DND-41 (cell line): ENCODE measurements around the gene MEI1.

Experiments used
- ATAC-seq: fragments of 200-7000 bp; cut with Tn5 transposase; 3 replicates; pipeline ENCODE4 v1.9.1; 2021; ENCODE audit warnings: low read depth; ENCODE audit not compliant: insufficient read depth
- DNase-seq: peaks from one replicate; pipeline ENCODE4 v3.0.0-alpha.2; 2020
- H2AFZ ChIP-seq: 2 replicates; pipeline ENCODE4 v1.6.0; 2012; ENCODE audit warnings: low read depth, low read length
- H3K27ac ChIP-seq: 2 replicates; pipeline ENCODE4 v1.5.1; 2012; ENCODE audit warnings: low read length, inconsistent platforms
- H3K27me3 ChIP-seq: fragments of 200-600 bp; sonication (generic); 2 replicates; pipeline ENCODE4 v1.6.0; 2012; ENCODE audit warnings: low read length, mild to moderate bottlenecking, inconsistent platforms; ENCODE audit not compliant: insufficient read depth, poor library complexity
- H3K36me3 ChIP-seq: 2 replicates; pipeline ENCODE4 v1.5.1; 2012; ENCODE audit warnings: low read length, inconsistent platforms; ENCODE audit not compliant: insufficient read depth
- H3K4me1 ChIP-seq: 2 replicates; pipeline ENCODE4 v1.5.1; 2012; ENCODE audit warnings: mild to moderate bottlenecking, low read length; ENCODE audit not compliant: insufficient read depth
- H3K4me2 ChIP-seq: 2 replicates; pipeline ENCODE4 v1.6.0; 2012; ENCODE audit warnings: mild to moderate bottlenecking, moderate library complexity, low read length, inconsistent platforms; ENCODE audit not compliant: insufficient read depth
- H3K4me3 ChIP-seq, 2 experiments: fragments of 200-600 bp in 1 of 2; shearing (Covaris generic) in 1 of 2; 2 replicates each; pipeline ENCODE4 v1.5.1; 2012 to 2016; ENCODE audit warnings: inconsistent platforms in 2 of 2, low read length in 2 of 2, mild to moderate bottlenecking in 2 of 2, low read depth in 1 of 2, moderate library complexity in 1 of 2
- H3K79me2 ChIP-seq: 2 replicates; pipeline ENCODE4 v1.6.0; 2012; ENCODE audit warnings: low read length, inconsistent platforms; ENCODE audit not compliant: insufficient read depth
- H3K9ac ChIP-seq: 2 replicates; pipeline ENCODE4 v1.6.0; 2012; ENCODE audit warnings: low read depth, mild to moderate bottlenecking, inconsistent platforms, low read length, moderate library complexity
- H3K9me3 ChIP-seq: 2 replicates; pipeline ENCODE4 v1.5.1; 2012; ENCODE audit warnings: low read length, moderate library complexity, mild to moderate bottlenecking, inconsistent platforms; ENCODE audit not compliant: insufficient read depth, severe bottlenecking
- H4K20me1 ChIP-seq: 2 replicates; pipeline ENCODE4 v1.6.0; 2012; ENCODE audit warnings: low read length; ENCODE audit not compliant: insufficient read depth
- CTCF ChIP-seq: IDR thresholded peaks from 2 replicates; pipeline ENCODE4 v1.5.1; 2012; ENCODE audit warnings: borderline replicate concordance, low read length, moderate library complexity, mild to moderate bottlenecking; ENCODE audit not compliant: poor library complexity, severe bottlenecking; ENCODE audit errors: extremely low read depth
- EZH2 ChIP-seq: IDR thresholded peaks from 3 replicates; pipeline ENCODE4 v1.6.1; 2012; ENCODE audit warnings: borderline replicate concordance, low read depth, mild to moderate bottlenecking, moderate library complexity, low read length, inconsistent platforms; ENCODE audit not compliant: severe bottlenecking

MEI1 gene

GRCh38 chr22:41768430-41768829, 69.1 kb downstream of the MEI1 start:
- DNase-seq (no peak), ATAC-seq (no peak)
- H3K4me2 ChIP-seq: no peak overlapping the region
- H3K9ac ChIP-seq: no peak overlapping the region
- no peak overlapping the region for H3K4me3 ChIP-seq
- H2AFZ ChIP-seq: no peak overlapping the region
- no peaks in the 10 kb centered on the region for H3K4me1 ChIP-seq
- no peaks in the 10 kb centered on the region for H3K79me2 ChIP-seq
- no peak overlapping the region for H3K27ac ChIP-seq
- H3K27me3 ChIP-seq: no peaks in the 10 kb centered on the region
- TF ChIP-seq EZH2: no peak
- TF ChIP-seq CTCF: no peak
- no peaks in the 10 kb centered on the region for H3K36me3 ChIP-seq
- no peaks in the 10 kb centered on the region for H4K20me1 ChIP-seq
- no peaks in the 10 kb centered on the region for H3K9me3 ChIP-seq

GRCh38 chr22:41770715-41771468, 71.6 kb downstream of the MEI1 start:
- no peak overlapping the region for H2AFZ ChIP-seq
- H3K9ac ChIP-seq: no peak overlapping the region
- no peaks in the 10 kb centered on the region for H3K27me3 ChIP-seq
- no peak overlapping the region for H3K4me3 ChIP-seq
- no peak overlapping the region for H3K27ac ChIP-seq
- H4K20me1 ChIP-seq: no peaks in the 10 kb centered on the region
- no peaks in the 10 kb centered on the region for H3K9me3 ChIP-seq
- TF ChIP-seq CTCF: no peak
- no peak for TF ChIP-seq EZH2
- H3K4me1 ChIP-seq: no peaks in the 10 kb centered on the region
- DNase-seq (no peak), ATAC-seq (no peak)
- H3K36me3 ChIP-seq: no peaks in the 10 kb centered on the region
- no peaks in the 10 kb centered on the region for H3K79me2 ChIP-seq
- H3K4me2 ChIP-seq: no peak overlapping the region

DNA sequence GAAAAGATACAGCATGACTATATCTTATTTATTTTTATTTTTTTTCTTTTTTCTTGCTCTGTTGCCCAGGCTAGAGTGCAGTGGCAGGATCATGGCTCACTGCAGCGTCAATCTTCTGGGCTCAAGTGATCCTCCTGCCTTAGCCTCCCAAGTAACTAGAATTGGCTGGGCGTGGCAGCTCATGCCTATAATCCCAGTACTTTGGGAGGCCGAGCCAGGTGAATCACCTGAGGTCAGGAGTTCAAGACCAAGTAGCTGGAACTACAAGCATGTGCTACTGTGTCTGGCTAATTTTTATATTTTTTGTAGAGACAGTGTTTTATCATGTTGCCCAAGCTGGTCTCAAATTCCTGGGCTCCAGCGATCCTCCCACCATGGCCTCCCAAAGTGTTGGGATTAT, 72.9 kb downstream of the MEI1 start:
- Histone ChIP-seq H3K4me1 (no peaks in the 10 kb centered on the region), H2AFZ (no peak overlapping the region), H3K27me3 (no peaks in the 10 kb centered on the region), H3K4me2 (no peak overlapping the region), H3K4me3 (no peak overlapping the region), H3K9me3 (no peaks in the 10 kb centered on the region), H4K20me1 (no peaks in the 10 kb centered on the region), H3K36me3 (no peaks in the 10 kb centered on the region), H3K9ac (no peak overlapping the region), H3K79me2 (no peaks in the 10 kb centered on the region), H3K27ac (no peak overlapping the region)
- ATAC-seq (no peak), DNase-seq (no peak)
- TF ChIP-seq CTCF: no peak
